ENCODE data around the gene LIPF.

Gene LIPF

GRCh38 chr10:88623835-88624234, 40.4 kb upstream of the LIPF start:
- Histone ChIP-seq H3K36me3 (replicated peaks) (no peaks in the 10 kb centered on the region), H3K27me3 (replicated peaks) (no peaks in the 10 kb centered on the region), H3K4me3 (ENCODE audit: low read depth, low read length) (no peak overlapping the region), H3K27ac (no peak overlapping the region)
- DNase-seq, result no peak
- TF ChIP-seq, protein P1, sequence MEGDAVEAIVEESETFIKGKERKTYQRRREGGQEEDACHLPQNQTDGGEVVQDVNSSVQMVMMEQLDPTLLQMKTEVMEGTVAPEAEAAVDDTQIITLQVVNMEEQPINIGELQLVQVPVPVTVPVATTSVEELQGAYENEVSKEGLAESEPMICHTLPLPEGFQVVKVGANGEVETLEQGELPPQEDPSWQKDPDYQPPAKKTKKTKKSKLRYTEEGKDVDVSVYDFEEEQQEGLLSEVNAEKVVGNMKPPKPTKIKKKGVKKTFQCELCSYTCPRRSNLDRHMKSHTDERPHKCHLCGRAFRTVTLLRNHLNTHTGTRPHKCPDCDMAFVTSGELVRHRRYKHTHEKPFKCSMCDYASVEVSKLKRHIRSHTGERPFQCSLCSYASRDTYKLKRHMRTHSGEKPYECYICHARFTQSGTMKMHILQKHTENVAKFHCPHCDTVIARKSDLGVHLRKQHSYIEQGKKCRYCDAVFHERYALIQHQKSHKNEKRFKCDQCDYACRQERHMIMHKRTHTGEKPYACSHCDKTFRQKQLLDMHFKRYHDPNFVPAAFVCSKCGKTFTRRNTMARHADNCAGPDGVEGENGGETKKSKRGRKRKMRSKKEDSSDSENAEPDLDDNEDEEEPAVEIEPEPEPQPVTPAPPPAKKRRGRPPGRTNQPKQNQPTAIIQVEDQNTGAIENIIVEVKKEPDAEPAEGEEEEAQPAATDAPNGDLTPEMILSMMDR (IDR thresholded peaks at IDR 0.05; ENCODE audit: low read depth, low read length, missing control alignments), result no peak
- in situ Hi-C loops (cut with HindIII; ENCODE audit: low pct_ligation_motif_present, low sequenced_read_pairs), result no loop called here

DNA sequence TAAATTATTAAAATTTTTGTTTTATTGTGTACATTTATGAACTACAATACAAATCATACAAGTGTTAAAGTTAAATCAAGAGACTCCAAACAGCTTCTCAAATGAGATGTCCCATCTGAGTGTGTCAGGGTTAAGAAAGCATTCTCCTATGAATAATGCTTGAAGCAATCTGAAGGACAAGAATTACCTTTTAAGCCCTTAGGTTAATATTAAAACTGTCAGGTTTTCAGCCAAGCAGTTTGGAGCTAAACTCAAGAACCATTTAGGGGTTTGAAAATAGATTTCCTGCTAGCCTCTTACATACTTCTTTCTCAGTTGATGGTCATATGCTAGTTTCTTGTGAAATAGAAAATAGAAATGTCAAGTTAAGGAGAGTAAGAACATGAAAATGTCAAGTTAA, 39.4 kb upstream of the LIPF start:
- H3K36me3 ChIP-seq (replicated peaks), result no peaks in the 10 kb centered on the region
- no peak overlapping the region for H3K27ac ChIP-seq
- in situ Hi-C loops (cut with HindIII; ENCODE audit: low pct_ligation_motif_present, low sequenced_read_pairs), result no loop called here
- DNase-seq, result no peak
- TF ChIP-seq, protein P1 (IDR thresholded peaks at IDR 0.05; ENCODE audit: low read depth, low read length, missing control alignments), result no peak
- H3K27me3 ChIP-seq (replicated peaks), result no peaks in the 10 kb centered on the region
- no peak overlapping the region for H3K4me3 ChIP-seq (ENCODE audit: low read depth, low read length)

DNA sequence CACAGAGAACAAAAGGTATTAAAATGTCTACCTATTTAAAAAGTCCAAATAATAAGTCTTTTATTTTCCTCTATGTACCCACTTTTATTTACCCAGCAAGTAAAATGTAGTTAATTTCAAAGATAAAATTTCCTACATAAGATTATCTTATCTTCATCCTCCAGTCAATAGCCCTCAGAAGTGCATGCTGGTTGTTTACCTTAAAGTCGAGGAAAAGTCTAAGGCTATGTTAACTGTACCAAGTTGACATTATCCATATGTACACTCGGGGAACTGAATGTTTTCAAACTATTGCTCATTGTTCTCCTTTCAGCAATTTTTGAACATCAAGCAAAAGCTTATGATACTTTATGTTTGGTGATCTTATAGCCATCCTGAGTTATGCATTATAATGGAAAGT, 24.1 kb upstream of the LIPF start:
- TF ChIP-seq, protein P1 (IDR thresholded peaks at IDR 0.05; ENCODE audit: low read depth, low read length, missing control alignments), result no peak
- Histone ChIP-seq H3K4me3 (ENCODE audit: low read depth, low read length) (no peak overlapping the region), H3K27ac (no peak overlapping the region), H3K27me3 (replicated peaks) (no peaks in the 10 kb centered on the region), H3K36me3 (replicated peaks) (no peaks in the 10 kb centered on the region)
- DNase-seq, result no peak
- in situ Hi-C loops (cut with HindIII; ENCODE audit: low pct_ligation_motif_present, low sequenced_read_pairs), result no loop called here

GRCh38 chr10:88642209-88642608, 22.0 kb upstream of the LIPF start:
- H3K36me3 ChIP-seq (replicated peaks), result no peaks in the 10 kb centered on the region
- H3K27ac ChIP-seq, result no peak overlapping the region
- TF ChIP-seq, protein P1 (IDR thresholded peaks at IDR 0.05; ENCODE audit: low read depth, low read length, missing control alignments), result no peak
- DNase-seq, result no peak
- in situ Hi-C loops (cut with HindIII; ENCODE audit: low pct_ligation_motif_present, low sequenced_read_pairs), result no loop called here
- no peak overlapping the region for H3K4me3 ChIP-seq (ENCODE audit: low read depth, low read length)
- H3K27me3 ChIP-seq (replicated peaks), result no peaks in the 10 kb centered on the region

GRCh38 chr10:88642963-88643362, 21.3 kb upstream of the LIPF start:
- Histone ChIP-seq H3K4me3 (ENCODE audit: low read depth, low read length) (no peak overlapping the region), H3K36me3 (replicated peaks) (no peaks in the 10 kb centered on the region), H3K27ac (no peak overlapping the region), H3K27me3 (replicated peaks) (no peaks in the 10 kb centered on the region)
- peak; percentile 14 for DNase-seq
- in situ Hi-C loops (cut with HindIII; ENCODE audit: low pct_ligation_motif_present, low sequenced_read_pairs), result no loop called here
- TF ChIP-seq, protein P1 (IDR thresholded peaks at IDR 0.05; ENCODE audit: low read depth, low read length, missing control alignments), result no peak

DNA sequence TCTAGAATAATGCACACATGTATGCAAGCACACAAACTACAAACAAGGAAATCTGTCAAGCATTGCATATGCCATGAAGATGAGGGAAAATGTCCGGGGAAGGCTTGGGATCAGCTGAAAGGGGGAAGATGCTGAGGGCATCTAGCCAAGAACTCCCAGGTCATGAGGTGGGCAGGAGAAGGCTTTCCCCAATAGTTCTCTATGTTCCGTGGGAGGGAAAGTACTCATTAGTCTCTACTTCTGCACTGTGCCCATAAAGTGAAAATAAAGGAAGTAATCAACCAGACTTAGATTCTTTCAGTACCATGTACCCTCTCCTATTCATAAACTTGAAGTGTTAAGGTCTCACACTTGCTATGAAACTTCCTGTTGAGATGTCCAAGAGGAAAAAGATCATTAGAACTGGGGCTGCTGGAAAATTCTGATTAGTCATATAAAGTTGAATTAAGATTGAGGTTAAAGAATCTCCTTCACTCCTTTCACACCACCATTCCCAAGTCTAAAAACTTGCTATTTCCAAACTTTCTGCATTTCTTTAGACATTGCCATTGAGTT, 17.1 kb upstream of the LIPF start:
- DNase-seq, result no peak
- no peaks in the 10 kb centered on the region for H3K27me3 ChIP-seq (replicated peaks)
- H3K36me3 ChIP-seq (replicated peaks), result no peaks in the 10 kb centered on the region
- in situ Hi-C loops (cut with HindIII; ENCODE audit: low pct_ligation_motif_present, low sequenced_read_pairs), result no loop called here
- H3K4me3 ChIP-seq (ENCODE audit: low read depth, low read length), result no peak overlapping the region
- H3K27ac ChIP-seq, result no peak overlapping the region
- TF ChIP-seq, protein P1 (IDR thresholded peaks at IDR 0.05; ENCODE audit: low read depth, low read length, missing control alignments), result no peak
